Measurements from ENCODE around the gene TNFAIP8.
"Not testable (repeated sequence)": the region's sequence is repeated elsewhere in the genome, so short reads cannot be mapped to it uniquely, and the experiment has no call there.

The TNFAIP8 gene

DNA sequence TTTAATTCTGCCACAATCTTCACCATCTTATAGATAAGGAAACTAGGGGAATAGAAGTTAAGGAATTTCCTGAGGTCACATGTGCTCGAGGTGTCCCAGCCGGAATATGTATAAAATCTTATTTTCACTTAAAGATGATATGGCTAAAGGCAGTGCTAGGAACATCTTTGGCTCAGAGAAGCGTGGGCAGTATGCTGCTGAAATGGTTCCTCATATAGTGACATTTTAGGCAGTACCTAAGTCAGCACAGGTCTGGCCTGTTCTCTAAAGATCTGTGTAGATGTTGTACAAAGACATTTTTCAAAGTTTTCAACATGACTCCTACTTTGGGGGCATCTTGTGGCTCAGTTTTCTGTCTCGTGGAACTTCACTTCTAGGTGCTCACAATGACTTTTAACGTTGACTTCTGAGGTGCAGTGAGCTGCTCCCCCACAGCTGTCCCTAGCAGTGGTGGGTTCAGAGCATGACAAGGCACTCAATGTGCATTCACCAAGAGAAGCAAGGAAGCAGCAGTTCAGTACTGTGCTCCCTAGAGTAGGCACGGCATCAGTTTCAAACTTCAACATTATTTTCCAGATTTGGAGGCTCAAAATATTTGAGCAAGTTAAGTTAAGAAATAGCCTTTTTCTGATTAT lies 40.3 kb downstream of the TNFAIP8 start:
- DNase-seq (ENCODE audit: low read depth), result no peak

DNA sequence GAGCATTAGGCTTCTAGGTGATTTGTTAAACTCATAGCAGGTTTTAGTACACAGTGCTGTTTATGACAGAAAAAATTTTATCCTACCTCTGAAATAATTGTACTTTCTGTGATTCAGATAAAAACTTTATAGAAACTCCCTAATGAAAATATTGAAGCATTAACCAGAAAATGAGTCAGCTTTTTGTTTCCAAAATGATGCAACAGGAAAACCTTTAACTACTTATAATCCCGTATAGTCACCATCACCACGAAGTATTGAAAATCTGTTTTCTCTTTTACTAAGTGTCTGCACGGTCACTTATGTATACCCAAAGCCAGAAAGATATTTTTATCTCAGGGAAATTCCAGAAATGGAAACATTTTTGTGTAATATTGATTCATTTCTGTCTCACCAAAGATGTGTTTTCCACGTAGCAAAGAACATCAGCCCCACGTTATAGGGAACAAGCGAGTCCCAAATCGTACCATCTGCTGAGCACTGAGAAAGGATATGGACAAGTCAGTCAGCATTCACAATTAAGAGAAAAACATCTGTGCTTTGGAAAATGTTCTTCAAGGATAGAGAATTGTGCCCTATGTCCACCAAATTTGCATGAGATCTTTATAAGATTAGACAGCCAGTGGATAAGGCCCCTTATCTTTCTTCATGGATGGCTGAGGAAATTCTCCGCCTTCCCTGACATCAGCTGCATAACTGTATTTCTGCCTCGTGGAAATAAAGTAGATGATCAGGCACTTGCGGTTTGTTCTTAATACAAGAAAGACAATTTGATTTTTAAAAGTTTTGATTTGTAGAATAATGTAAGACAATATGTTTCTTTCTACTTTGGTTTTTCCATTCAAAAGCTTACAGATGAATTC lies 41.9 kb downstream of the TNFAIP8 start:
- no peak for DNase-seq (ENCODE audit: low read depth)

DNA sequence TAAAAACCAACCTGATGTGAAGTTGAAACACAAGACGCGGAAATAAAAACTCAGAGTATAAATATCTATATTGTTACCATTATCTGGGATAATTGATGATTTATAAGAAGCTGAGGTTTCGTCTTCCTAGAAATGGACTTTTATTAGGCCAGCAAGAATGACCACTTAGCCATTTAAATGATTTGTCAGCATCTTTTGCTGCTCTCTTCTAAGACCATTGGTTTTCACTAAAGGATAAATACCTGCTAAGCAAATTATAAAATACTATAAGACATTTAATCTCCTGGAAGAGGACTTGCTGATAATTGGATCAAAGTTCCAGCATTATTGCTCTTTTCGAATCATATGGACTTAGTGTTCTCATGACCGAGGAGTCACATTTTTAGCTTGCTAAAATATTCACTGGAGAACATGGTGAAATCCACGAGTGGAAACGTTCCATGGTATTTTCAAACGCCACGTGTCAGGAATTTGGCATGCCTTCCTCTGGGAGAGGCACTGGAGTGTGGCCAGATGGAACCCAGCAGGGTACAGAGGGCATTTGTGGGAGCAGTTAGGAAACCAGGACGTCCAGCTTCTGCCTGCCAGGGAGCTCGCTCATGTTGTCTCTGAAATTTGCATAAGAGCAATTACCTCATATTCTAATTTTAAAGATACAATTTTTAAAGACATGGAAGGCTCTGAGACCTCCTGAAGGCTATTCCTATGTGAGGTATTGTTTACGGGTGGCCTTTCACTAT lies 43.1 kb downstream of the TNFAIP8 start:
- no peak for DNase-seq (ENCODE audit: low read depth)

DNA sequence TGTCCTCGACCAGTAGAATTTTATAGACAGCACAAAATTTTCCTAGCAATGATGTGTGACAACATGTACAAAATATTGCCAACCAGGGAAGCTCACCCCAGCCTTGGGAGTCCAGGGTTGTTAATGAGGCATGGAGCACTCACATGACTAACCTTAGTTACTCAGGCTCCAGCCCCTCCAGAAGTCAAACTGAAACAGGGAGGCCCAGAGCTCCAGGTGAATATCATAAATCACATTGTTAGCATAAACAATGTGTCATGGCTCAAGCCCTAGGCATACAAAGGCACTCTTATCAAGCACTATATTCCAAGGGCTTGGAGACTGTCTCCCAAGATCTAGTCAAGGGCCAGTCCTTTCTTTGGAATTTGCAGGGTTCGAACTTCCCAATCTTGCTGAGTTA lies 44.4 kb downstream of the TNFAIP8 start:
- DNase-seq (ENCODE audit: low read depth), result no peak

DNA sequence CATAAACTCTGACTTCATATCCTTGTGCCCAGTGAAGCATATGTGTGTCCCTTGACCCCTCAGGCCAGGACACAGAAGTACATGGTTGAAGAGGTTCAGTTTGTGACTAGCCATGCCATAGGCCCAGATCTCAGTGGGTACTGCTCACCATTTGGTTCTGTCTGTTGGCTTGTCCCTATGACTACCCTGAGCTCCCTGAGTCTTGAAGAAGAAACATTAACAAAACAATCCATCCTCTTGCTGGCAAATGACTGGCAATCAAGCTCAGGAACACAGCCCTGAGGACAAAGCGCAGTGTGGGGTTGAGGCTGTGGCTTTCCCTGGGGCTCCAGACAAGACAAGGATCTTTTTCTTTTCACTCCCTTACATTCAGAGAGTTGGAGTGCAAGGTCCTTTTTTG lies 46.3 kb downstream of the TNFAIP8 start:
- no peak for DNase-seq (ENCODE audit: low read depth)

DNA sequence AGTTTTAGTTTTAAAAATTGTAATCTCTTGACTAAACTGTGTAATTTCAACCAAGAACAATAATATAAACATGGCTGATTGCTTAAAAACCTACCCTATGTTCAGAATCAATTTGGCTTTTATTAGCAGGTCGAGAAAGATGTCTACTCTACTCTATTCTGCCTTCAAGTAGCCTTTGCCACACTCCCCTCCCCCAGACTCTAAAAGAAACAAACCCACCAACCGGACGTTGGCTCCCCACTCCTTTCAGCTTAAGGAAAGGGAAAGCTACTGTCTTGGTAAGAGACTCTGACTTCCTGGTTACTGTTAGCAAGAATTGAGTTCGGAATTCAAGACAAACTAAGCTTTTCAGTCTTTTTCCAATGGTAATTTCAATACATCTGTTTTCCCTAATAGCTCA lies 46.7 kb downstream of the TNFAIP8 start:
- no peak for DNase-seq (ENCODE audit: low read depth)

DNA sequence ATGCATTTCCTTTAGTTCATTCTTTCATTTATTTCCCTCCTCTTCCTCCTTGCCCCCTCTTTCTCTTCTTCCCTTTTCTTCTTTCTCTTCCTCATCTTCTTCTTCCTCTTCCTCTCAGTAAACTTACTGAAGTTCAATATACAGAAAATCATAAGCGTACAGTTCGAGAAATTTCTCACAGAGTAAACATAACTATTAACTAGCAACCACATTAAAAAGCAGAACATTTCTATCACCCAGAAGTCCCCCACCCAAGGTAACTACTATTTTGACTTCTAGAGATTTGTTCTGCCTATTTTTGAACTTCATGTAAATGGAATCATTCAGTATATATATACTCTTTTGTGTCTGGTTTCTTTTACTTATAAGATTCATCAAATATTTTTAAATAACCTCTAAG lies 48.2 kb downstream of the TNFAIP8 start:
- no peak for DNase-seq (ENCODE audit: low read depth)

DNA sequence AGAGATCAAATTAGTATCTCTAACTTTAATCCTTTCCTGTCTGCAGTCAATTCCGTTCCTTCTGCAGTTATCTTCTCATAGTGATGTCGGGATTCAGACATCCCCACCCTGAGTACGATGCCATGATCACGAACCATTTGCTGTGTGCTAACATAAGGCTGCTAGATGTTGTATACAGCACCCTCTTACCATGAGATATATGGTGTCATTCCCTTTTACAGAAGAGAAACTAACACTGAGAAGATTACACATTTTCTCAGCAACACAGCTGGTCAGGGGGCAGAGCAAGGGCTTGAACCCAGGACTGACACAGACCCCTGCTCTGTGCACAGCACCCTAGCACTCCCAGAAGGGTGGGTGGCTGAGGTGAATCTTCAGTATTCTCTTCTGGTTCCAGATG lies 49.6 kb downstream of the TNFAIP8 start:
- no peak for DNase-seq (ENCODE audit: low read depth)

DNA sequence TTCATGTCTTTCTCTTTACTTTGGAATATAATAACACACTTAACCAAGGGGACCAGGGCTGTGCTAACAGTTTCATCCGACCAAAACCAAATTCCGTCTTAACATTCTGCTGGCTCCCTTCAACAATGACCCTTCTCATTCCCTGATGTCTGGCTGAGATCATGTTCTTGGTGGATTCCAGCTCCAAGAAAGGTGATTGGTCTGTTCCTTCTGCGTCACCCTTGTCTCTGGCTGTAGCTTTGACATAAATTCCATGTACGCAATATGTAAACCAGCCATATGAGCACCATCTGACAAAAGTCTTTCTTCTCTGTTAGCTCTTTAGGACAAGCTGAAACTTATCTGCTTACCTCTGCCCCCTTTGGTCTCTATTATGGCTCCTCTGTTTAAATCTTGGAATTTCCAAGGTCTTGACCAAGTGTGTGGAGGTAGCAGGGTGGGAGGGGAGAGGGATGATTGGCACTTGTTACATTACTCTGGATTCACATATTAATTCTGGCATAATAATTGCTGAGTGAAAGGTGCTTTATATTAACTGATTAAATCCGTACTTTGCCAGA lies 50.8 kb downstream of the TNFAIP8 start:
- no peak for DNase-seq (ENCODE audit: low read depth)

DNA sequence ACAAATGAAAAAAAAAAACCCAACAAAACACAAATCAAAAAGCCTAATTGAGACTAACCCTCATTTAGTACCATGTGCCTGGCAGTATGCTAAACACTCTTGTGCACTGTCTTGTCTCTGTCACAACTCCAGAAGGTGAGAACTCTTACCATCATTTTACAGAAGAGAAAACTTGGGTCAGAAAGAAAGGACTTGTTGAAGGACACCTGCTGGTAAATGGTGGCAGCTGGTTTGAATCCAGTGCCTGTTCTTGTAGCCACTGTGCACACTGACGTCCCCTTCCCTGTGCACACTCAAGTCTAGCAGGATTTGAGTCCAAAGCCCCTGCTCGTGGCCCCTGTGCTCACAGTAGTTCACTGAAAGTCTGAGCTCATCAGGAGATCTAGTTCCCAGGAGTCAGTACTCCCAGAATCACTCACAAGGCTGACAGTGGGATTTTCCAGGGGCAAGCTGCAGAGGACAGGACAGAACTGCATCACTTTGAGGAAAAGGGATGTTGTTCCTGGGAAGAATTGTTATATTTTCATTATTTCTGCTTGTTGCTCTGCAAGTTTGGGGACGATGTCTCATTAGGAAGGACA lies 53.5 kb downstream of the TNFAIP8 start:
- DNase-seq (ENCODE audit: low read depth), result no peak

DNA sequence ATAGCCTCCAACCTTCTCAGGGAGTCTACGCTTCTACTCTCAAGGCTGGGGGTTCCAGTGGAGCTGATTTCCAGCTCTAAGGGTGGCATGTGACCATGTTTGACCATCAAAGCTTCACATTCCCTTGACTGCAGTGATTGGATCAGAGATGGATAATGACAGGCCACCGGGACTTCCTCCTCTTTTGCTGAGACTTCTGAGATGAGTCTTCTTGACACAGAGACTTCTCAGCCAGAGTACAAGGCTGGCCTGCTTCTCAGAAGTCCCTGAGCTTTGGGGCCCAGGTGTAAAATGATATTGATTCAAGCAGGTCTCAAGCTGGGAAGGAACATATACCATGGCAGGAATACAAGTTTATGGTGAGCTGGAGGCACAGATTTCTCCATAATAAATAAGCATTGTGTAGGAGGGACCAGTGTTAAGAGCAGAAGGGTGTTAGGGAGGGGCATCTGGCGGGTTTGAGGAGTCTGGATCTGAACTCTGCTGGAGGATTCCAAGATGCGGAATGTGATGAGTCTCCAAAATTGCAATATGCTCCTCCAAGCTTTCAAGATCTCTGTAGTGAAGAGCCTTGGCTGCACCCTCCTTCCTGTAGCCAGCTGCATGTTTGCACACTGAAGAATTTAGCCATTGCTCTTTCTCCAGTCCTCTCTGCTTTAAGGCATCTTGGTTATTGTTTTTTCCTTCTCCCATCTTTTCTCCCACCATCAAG lies 54.8 kb downstream of the TNFAIP8 start:
- no peak for DNase-seq (ENCODE audit: low read depth)

DNA sequence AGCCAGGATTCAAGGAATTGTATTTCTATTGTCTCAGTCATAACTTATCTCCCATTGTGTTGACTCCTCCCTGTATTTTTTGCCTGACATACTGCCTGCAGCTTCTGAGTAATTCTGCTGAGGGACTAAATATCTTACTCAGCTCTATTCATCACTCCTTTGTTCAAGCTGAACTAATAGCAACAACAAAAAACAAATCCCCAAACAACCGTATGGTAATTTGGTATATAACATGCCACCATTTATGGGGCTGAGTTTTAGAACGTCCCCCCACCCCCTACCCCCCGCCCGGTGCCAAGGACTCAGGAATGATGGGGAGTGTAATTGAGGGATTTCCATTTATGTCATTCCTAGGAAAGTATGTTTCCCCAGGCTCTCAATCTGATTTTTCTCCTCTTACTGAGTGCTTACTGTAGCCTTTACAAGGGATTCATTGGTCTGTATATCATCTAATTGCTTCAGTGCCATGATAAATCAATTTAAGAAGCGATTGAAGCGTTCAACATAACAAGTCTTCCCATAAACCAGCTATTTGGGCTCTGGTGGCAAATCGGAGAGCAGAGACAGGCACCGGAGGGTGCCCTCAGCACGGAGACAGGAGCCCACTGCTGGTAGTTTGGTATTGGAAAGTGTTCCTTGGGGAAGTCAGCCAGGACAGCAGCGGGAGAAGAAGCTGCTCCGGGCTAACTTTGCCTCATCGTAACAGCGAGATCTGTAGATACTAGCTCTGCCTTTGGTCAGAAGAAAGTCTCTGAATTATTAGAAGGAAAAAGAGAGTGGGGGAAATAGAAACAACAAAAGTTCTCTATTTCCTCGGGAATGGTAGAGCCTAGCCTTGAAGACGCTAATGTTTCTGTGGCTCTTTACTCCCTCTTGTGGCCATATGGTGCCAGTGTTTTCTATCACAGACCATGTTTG lies 55.8 kb downstream of the TNFAIP8 start:
- no peak for DNase-seq (ENCODE audit: low read depth)

DNA sequence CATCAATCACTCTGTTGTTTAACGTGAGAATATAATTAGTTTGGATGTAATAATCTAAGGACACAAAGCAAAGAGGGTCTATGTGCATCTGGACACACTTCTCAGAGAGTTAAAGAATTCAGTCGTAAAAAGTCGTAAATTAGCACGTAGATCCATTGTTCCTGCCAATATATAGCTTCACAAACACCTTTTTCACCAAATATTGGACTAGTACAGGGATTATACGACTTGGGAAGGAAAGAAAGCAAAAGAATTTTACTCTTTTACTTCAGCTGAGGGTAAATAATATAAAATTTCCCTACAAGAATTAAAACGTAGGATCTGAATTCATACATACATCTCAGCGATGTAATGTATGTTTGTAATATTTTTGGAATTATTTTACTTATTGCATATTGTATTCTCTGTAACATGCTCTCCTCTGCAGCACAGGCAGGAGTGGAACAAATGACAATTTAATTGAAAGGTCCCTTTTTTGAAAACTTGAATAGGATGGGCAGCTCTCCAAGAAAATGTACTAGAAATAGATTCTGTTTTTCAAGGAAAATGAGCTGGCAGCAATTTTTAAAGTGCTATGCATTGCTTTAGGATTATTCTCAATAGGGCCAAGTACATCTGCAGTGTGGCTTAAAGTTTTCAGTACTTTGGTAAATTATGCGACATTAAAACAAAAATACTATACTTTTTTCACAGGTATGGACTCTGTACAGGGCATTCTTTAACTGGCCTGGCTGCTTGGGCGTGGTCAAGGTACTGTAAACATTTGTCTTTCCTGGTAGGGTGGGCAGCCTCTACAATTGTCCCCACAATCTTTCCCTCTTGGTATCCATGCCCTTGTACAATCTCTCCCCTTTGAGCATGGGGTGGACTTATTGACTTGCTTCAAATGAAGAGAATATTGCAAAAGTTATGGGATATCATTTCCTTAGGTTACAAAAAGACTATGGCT lies 56.7 kb downstream of the TNFAIP8 start:
- DNase-seq (ENCODE audit: low read depth), result no peak

DNA sequence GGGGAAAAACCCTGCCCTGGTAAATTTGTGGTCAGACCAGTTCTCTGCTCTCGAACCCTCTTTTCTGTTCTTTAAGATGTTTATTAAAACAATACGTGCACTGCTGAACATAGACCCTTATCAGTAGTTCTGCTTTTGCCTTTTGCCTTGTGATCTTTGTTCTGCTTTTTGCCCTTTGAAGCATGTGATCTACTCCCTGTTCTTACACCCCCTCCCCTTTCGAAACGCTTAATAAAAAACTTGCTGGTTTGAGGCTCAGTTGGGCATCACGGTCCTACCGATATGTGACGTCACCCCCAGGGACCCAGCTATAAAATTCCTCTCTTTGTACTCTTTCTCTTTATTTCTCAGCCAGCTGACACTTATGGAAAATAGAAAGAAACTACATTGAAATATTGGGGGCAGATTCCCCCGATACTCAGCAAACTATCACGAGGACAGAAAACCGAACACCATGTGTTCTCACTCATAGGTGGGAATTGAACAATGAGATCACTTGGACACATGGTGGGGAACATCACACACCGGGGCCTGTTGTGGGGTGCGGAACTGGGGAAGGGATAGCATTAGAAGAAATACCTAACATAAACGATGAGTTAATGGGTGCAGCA lies 58.4 kb downstream of the TNFAIP8 start:
- not testable (repeated sequence) for DNase-seq (ENCODE audit: low read depth)

DNA sequence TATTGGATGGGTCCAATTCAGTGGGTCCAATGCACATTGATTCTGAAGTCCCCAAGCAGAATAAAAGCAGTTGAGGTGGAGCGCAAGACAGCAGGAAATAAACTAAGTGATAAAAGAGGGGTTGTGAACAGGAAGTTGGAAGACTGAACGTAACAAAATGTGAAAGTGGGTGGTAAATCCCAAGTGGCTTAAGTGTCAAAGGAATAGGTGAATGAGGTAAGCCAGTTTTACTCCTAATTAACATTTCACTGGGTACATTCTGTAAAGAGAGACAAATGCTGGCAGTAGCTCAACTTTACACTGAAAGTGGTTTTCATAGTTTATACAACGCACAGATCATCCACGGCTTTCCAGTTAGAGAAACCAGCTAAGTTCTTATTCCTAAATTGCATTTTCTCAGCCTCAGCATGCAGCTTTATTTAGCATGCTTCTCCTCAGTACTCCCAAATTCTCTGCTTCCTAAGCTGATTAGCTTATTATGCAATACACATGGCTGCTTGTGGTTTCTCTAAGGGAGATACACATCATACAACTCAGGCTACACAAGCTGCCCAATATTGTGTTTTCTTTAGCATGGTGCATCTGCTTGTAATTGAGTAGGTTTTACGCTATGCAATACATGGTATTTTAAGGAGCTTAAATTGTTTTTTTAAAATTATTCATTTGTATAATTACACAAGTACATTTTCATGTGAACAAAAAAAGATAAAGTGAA lies 62.2 kb downstream of the TNFAIP8 start:
- DNase-seq (ENCODE audit: low read depth), result no peak

DNA sequence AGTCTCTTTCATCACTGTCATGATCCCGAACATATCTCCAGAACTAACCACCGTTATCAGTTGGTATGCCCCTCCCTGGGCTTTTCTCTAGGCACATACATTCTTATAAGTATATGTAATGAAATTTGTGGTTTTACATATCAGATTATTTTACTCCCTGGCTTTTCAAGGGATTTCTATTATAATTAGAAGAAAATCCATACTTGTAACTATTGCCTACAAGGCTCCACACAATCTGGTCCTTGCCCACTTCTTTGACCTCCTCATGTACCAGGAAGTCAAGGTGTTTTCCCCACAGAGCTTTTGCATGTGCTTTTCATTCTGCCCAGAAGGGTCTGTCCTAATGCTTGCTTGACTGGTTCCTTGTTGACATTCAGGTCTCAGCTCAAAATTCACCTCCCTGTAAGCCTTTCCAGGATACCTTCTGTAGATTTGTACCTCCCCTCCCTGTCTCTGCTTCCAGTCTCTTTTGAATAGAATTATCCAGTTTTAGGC lies 62.8 kb downstream of the TNFAIP8 start:
- DNase-seq (ENCODE audit: low read depth), result no peak

DNA sequence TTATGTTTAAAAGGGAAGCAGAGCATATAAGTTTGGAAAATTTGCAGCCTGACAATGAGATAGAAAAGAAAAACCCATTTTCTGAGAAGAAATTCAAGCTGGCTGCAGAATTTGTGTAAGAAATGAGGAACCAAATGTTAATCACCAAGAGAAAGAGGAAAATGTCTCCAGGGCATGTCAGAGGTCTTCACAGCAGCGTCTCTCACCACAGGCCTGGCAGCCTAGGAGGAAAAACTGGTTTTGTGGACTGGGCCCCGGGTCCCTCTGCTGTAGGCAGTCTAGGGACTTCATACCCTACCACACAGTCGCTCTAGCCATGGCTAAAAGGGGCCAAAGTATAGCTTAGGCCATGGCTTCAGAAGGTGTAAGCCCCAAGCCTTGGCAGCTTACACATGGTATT lies 64.3 kb downstream of the TNFAIP8 start:
- no peak for DNase-seq (ENCODE audit: low read depth)

DNA sequence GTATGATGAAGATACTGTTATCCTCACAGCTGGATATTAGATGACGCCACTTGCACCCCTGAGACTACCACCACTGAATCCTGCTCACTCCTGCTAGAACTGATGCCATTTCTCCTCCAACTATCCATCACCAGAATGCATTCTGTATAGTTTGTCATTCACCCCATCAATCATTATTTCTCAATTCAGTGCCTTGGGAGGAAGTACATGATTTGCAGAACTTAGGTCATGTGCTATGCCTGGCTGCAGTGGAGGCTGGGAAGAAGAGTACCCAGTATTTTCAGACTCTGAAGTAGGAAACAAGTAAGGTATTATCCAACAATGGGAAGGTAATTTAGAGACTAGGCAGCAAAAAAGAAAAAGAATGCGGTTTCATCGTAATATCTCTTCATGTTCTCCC lies 70.2 kb downstream of the TNFAIP8 start:
- no peak for DNase-seq (ENCODE audit: low read depth)
